ENCODE results near the gene FAM136A. TPM values are rescaled to one million over a fixed set of nuclear protein-coding genes. Genes with fewer than 3 reads are reported as not detected.

FAM136A gene
- total RNA-seq, 2 donors from 2014 or later: 81.3 to 91.8 TPM

GRCh38 chr2:70314640-70315039, 12.8 kb upstream of the FAM136A start:
- Histone ChIP-seq H3K27ac (ENCODE audit: low read depth, low read length) (no peak overlapping the region), H3K9me3 (ENCODE audit: control insufficient read depth, low read length) (no peaks in the 10 kb centered on the region), H3K4me3 (ENCODE audit: low read length) (no peak overlapping the region), H3K27me3 (ENCODE audit: control insufficient read depth, insufficient read depth, low read length, poor library complexity, severe bottlenecking) (no peaks in the 10 kb centered on the region), H3K36me3 (ENCODE audit: control insufficient read depth, insufficient read depth, low read length) (no peaks in the 10 kb centered on the region), H3K9ac (ENCODE audit: extremely low read depth, low read length, poor library complexity, severe bottlenecking) (no peak overlapping the region), H3K4me1 (ENCODE audit: control insufficient read depth, insufficient read depth, low read length) (no peaks in the 10 kb centered on the region)
- Mint-ChIP-seq H3K4me1 (no peaks in the 10 kb centered on the region), H3K36me3 (ENCODE audit: low read depth) (no peaks in the 10 kb centered on the region), H3K27ac (no peak overlapping the region), H3K9me3 (no peaks in the 10 kb centered on the region), H3K4me3 (no peak overlapping the region), H3K27me3 (ENCODE audit: insufficient read depth) (no peaks in the 10 kb centered on the region)
- no peak for DNase-seq
- TF ChIP-seq CTCF (conservative IDR thresholded peaks at IDR 0.05): no peak
- 79 to 92% methylated on average over 1 of the region's 1 CpG for WGBS, 2 experiments (ENCODE audit: insufficient coverage in 1 of 2, insufficient read length in 1 of 2)

- no peaks in the 10 kb centered on the region for H3K4me1 ChIP-seq (ENCODE audit: control insufficient read depth, insufficient read depth, low read length)
- no peaks in the 10 kb centered on the region for H3K36me3 ChIP-seq (ENCODE audit: control insufficient read depth, insufficient read depth, low read length)
- DNase-seq: no peak
- H3K9ac ChIP-seq (ENCODE audit: extremely low read depth, low read length, poor library complexity, severe bottlenecking): no peak overlapping the region
- no peak overlapping the region for H3K4me3 ChIP-seq (ENCODE audit: low read length)
- H3K27ac Mint-ChIP-seq: no peak overlapping the region
- no peak overlapping the region for H3K4me3 Mint-ChIP-seq
- H3K9me3 Mint-ChIP-seq: no peaks in the 10 kb centered on the region
- no peaks in the 10 kb centered on the region for H3K27me3 ChIP-seq (ENCODE audit: control insufficient read depth, insufficient read depth, low read length, poor library complexity, severe bottlenecking)
- H3K27ac ChIP-seq (ENCODE audit: low read depth, low read length): no peak overlapping the region
- no peaks in the 10 kb centered on the region for H3K9me3 ChIP-seq (ENCODE audit: control insufficient read depth, low read length)
- TF ChIP-seq CTCF (conservative IDR thresholded peaks at IDR 0.05): no peak
- no peaks in the 10 kb centered on the region for H3K27me3 Mint-ChIP-seq (ENCODE audit: insufficient read depth)
- H3K36me3 Mint-ChIP-seq (ENCODE audit: low read depth): no peaks in the 10 kb centered on the region
- no peaks in the 10 kb centered on the region for H3K4me1 Mint-ChIP-seq
- WGBS, 2 experiments (ENCODE audit: insufficient coverage in 1 of 2, insufficient read length in 1 of 2): 92% methylated on average over 1 of the region's 1 CpG; no CpG with 5 or more reads in 1 of the 2 experiments
Measured at GRCh38 chr2:70312560-70312959, 10.7 kb upstream of the FAM136A start.

GRCh38 chr2:70310899-70311298, 9.0 kb upstream of the FAM136A start:
- Histone ChIP-seq H3K27me3 (ENCODE audit: control insufficient read depth, insufficient read depth, low read length, poor library complexity, severe bottlenecking) (no peaks in the 10 kb centered on the region), H3K9ac (ENCODE audit: extremely low read depth, low read length, poor library complexity, severe bottlenecking) (no peak overlapping the region), H3K9me3 (ENCODE audit: control insufficient read depth, low read length) (no peaks in the 10 kb centered on the region), H3K4me3 (ENCODE audit: low read length) (no peak overlapping the region), H3K4me1 (ENCODE audit: control insufficient read depth, insufficient read depth, low read length) (no peaks in the 10 kb centered on the region), H3K36me3 (ENCODE audit: control insufficient read depth, insufficient read depth, low read length) (no peaks in the 10 kb centered on the region), H3K27ac (ENCODE audit: low read depth, low read length) (no peak overlapping the region)
- no peak overlapping the region for H3K27ac Mint-ChIP-seq
- no peaks in the 10 kb centered on the region for H3K36me3 Mint-ChIP-seq (ENCODE audit: low read depth)
- TF ChIP-seq CTCF (conservative IDR thresholded peaks at IDR 0.05): no peak
- WGBS, 2 experiments (ENCODE audit: insufficient coverage in 1 of 2, insufficient read length in 1 of 2): 88 to 89% methylated on average over 3 of the region's 3 CpGs
- H3K9me3 Mint-ChIP-seq: no peaks in the 10 kb centered on the region
- no peaks in the 10 kb centered on the region for H3K27me3 Mint-ChIP-seq (ENCODE audit: insufficient read depth)
- no peak overlapping the region for H3K4me3 Mint-ChIP-seq
- H3K4me1 Mint-ChIP-seq: no peaks in the 10 kb centered on the region
- no peak for DNase-seq
